CD4-positive, alpha-beta T cell (primary cell): ENCODE data around the gene KPTN. TPM values are rescaled to one million over a fixed set of nuclear protein-coding genes. Genes with fewer than 3 reads are reported as not detected.

Source experiments
- ATAC-seq: fragments of 200-7000 bp; cut with Tn5 transposase; one replicate; pipeline ENCODE4 v1.10.0; 2022; ENCODE audit warnings: mild to moderate bottlenecking; ENCODE audit not compliant: poor library complexity
- CTCF ChIA-PET: fragments of 350-600 bp; sonication (Branson Sonifier 250); formaldehyde crosslinking; loops from one replicate; lab custom pipeline; 2021; ENCODE audit warnings: antibody characterized with exemption, inconsistent platforms; lab: Charles Lee
- POLR2A ChIA-PET: fragments of 350-600 bp; sonication (Branson Sonifier 250); formaldehyde crosslinking; loops from one replicate; lab custom pipeline; 2021; ENCODE audit warnings: antibody characterized with exemption, inconsistent platforms; lab: Charles Lee
- DNase-seq, 14 experiments: peaks; one replicate each; pipeline ENCODE4 v3.0.0-alpha.2; 2013 to 2020; ENCODE audit warnings: mixed read lengths in 2 of 14
- H3K27ac ChIP-seq, 2 donors: one replicate each; pipeline versions ENCODE4 v1.5.1 to v1.7.0; 2013; ENCODE audit warnings: low read length in 2 of 2, low read depth in 1 of 2, mild to moderate bottlenecking in 1 of 2
- H3K27me3 ChIP-seq, 2 experiments: 1 replicate in 1 of 2; 2 replicates in 1 of 2; pipeline versions ENCODE4 v1.6.1 to v1.7.0; 2013; ENCODE audit warnings: low read length in 2 of 2, control low read depth in 1 of 2, mild to moderate bottlenecking in 1 of 2, moderate library complexity in 1 of 2; ENCODE audit not compliant: insufficient read depth in 2 of 2, control insufficient read depth in 1 of 2
- H3K36me3 ChIP-seq: one replicate; pipeline ENCODE4 v1.6.1; 2013; ENCODE audit warnings: low read length, control low read depth; ENCODE audit not compliant: insufficient read depth
- H3K4me1 ChIP-seq: one replicate; pipeline ENCODE4 v1.6.1; 2013; ENCODE audit warnings: low read length, control low read depth; ENCODE audit not compliant: insufficient read depth
- H3K4me3 ChIP-seq: one replicate; pipeline ENCODE4 v1.5.1; 2013; ENCODE audit warnings: mild to moderate bottlenecking, low read length, moderate library complexity
- H3K9me3 ChIP-seq, 2 experiments: 1 replicate in 1 of 2; 2 replicates in 1 of 2; pipeline versions ENCODE4 v1.6.1 to v1.7.0; 2013; ENCODE audit warnings: low read length in 2 of 2, mild to moderate bottlenecking in 2 of 2, control low read depth in 1 of 2, moderate library complexity in 1 of 2; ENCODE audit not compliant: control insufficient read depth in 1 of 2, insufficient read depth in 1 of 2
- H3K27ac Mint-ChIP-seq: one replicate; pipeline ENCODE4 v1.8.0; 2020; ENCODE audit warnings: mixed read lengths
- H3K27me3 Mint-ChIP-seq: one replicate; pipeline ENCODE4 v1.8.0; 2021; ENCODE audit warnings: mixed read lengths
- H3K36me3 Mint-ChIP-seq: one replicate; pipeline ENCODE4 v1.8.0; 2021; ENCODE audit warnings: low read depth, mixed read lengths
- H3K4me1 Mint-ChIP-seq: one replicate; pipeline ENCODE4 v1.8.0; 2021; ENCODE audit warnings: low read depth, mixed read lengths
- H3K4me3 Mint-ChIP-seq: one replicate; pipeline ENCODE4 v1.8.0; 2020; ENCODE audit warnings: mild to moderate bottlenecking, mixed read lengths
- H3K9me3 Mint-ChIP-seq: one replicate; pipeline ENCODE4 v1.8.0; 2020; ENCODE audit warnings: mixed read lengths
- intact Hi-C, 2 experiments: fragments of 100-400 bp; cut with DNase I in 1 of 2; cut with micrococcal nuclease in 1 of 2; formaldehyde crosslinking; loops; one replicate each; pipeline versions ENCODE4 v1.15.1 to v1.9.0; 2023 to 2025; cut with DNase I, micrococcal nuclease
- total RNA-seq, 174 experiments: library from RNA in 2 of 174; stranded (reverse) in 2 of 174; gene quantifications; one replicate each; pipeline ENCODE4 v1.2.3 and lab custom pipeline; 2021 to 2026
- TF ChIP-seq, protein P1 (sequence below): fragments of 200-600 bp; IDR thresholded peaks from one replicate; pipeline ENCODE4 v1.8.0; 2022; ENCODE audit warnings: antibody characterized with exemption, mild to moderate bottlenecking

Gene KPTN
- total RNA-seq, 2 experiments from 2014 or later, result 3.6 to 4.5 TPM

DNA sequence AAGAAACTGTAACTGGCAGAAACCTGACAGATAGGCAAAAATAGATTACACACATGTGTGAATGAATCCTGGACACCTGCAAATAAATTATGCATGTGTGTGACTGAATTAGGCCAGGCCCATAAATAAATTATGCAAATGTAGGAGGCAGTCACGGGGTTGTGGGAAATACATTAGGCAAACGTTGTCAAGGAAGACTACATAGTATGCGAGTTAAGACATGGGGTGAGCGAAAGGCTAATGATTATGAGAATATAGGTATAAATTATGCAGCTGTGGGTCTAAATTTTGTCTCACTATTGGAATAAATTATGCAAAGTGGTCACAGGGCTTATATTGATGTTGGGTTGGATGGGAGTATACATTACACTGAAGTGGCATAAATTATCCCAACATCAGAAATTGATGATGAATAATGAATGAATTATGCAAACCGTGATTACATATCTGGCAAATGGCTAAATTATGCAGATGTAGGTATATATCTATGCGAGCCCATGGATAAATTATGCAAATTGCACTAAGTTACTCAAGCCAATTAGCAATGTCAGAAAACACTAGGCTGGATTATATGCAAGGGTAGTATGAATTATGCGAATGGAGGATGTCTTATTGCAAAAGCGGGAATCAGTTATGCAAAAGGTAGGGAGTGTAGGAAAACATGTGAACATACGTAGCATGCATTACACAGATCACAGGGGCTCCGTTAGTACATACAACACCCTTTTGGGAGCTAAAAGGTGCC is 19.2 kb downstream of the KPTN start:
- DNase-seq (no peak), ATAC-seq (no peak)
- Mint-ChIP-seq H3K27ac (no peak overlapping the region), H3K4me3 (no peak overlapping the region), H3K9me3 (no peaks in the 10 kb centered on the region), H3K36me3 (no peaks in the 10 kb centered on the region), H3K27me3 (peaks cover 61% of the 10 kb centered on the region), H3K4me1 (no peaks in the 10 kb centered on the region)
- TF ChIP-seq, protein P1, sequence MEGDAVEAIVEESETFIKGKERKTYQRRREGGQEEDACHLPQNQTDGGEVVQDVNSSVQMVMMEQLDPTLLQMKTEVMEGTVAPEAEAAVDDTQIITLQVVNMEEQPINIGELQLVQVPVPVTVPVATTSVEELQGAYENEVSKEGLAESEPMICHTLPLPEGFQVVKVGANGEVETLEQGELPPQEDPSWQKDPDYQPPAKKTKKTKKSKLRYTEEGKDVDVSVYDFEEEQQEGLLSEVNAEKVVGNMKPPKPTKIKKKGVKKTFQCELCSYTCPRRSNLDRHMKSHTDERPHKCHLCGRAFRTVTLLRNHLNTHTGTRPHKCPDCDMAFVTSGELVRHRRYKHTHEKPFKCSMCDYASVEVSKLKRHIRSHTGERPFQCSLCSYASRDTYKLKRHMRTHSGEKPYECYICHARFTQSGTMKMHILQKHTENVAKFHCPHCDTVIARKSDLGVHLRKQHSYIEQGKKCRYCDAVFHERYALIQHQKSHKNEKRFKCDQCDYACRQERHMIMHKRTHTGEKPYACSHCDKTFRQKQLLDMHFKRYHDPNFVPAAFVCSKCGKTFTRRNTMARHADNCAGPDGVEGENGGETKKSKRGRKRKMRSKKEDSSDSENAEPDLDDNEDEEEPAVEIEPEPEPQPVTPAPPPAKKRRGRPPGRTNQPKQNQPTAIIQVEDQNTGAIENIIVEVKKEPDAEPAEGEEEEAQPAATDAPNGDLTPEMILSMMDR, result no peak
- intact Hi-C loops, result no loop called here
- ChIA-PET POLR2A (no interaction called here), CTCF (no interaction called here)
- Histone ChIP-seq H3K27me3 (peaks cover 32 to 41% of the 10 kb centered on the region in 2 experiments), H3K36me3 (no peaks in the 10 kb centered on the region), H3K4me1 (no peaks in the 10 kb centered on the region), H3K9me3 (peaks cover 0 to 21% of the 10 kb centered on the region in 2 experiments), H3K4me3 (no peak overlapping the region), H3K27ac (no peak overlapping the region)

DNA sequence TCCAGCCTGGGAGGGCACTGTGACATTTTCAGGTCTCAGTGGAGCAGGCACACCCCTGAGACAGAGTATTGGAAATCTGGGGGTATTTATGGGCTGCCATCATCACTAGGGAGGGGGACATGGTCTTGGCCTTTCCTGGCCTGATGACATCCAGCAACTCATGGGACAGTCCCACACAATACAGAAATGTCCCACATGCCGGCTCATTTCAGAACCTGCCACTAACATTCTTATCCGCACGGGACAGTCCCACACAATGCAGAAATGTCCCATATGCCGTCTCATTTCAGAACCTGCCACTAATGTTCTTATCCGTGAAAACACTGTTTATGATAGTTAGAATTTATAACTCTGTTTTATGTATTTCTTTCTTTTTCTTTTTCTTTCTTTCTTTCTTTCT is 22.1 kb downstream of the KPTN start:
- peaks cover 3% of the 10 kb centered on the region for H3K4me1 ChIP-seq
- H3K9me3 Mint-ChIP-seq, result no peaks in the 10 kb centered on the region
- no peaks in the 10 kb centered on the region for H3K4me1 Mint-ChIP-seq
- DNase-seq, result no peak
- H3K27me3 ChIP-seq, result peaks cover 25 to 47% of the 10 kb centered on the region in 2 experiments
- H3K27ac ChIP-seq, result no peak overlapping the region
- no peak for ATAC-seq
- H3K27me3 Mint-ChIP-seq, result peaks cover 32% of the 10 kb centered on the region
- H3K9me3 ChIP-seq, result peaks cover 0 to 4% of the 10 kb centered on the region in 2 experiments
- ChIA-PET POLR2A (no interaction called here), CTCF (no interaction called here)
- H3K27ac Mint-ChIP-seq, result no peak overlapping the region
- H3K4me3 ChIP-seq, result no peak overlapping the region
- H3K36me3 ChIP-seq, result no peaks in the 10 kb centered on the region
- H3K36me3 Mint-ChIP-seq, result no peaks in the 10 kb centered on the region
- TF ChIP-seq, protein P1, result no peak
- H3K4me3 Mint-ChIP-seq, result no peak overlapping the region
- intact Hi-C loops, result no loop called here

DNA sequence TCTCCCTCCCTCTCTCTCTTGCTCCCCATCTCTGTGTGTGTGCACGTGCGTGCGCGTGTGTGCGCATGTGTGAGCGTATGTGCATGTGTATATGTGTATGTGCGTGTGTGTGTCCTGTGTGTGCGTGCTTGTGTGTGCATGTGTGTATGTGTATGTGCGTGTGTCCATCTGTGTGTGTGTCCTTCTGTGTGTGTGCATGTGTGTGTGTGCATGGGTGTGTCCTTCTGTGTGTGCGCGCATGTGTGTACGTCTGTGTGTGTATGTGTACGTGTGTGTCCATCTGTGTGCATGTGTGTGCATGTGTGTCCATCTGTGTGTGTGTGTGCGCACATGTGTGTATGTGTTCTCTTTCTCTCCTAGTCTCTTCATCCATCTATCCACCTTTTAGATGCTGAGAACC is 24.5 kb downstream of the KPTN start:
- Mint-ChIP-seq H3K4me1 (no peaks in the 10 kb centered on the region), H3K36me3 (no peaks in the 10 kb centered on the region), H3K9me3 (no peaks in the 10 kb centered on the region), H3K27ac (no peak overlapping the region), H3K27me3 (peaks cover 39% of the 10 kb centered on the region), H3K4me3 (no peak overlapping the region)
- H3K27ac ChIP-seq, result no peak overlapping the region
- peaks cover 0 to 9% of the 10 kb centered on the region in 2 experiments for H3K9me3 ChIP-seq
- ChIA-PET CTCF (no interaction called here), POLR2A (no interaction called here)
- no peak for DNase-seq
- H3K4me1 ChIP-seq, result peaks cover 3% of the 10 kb centered on the region
- H3K27me3 ChIP-seq, result peaks cover 48 to 62% of the 10 kb centered on the region in 2 experiments
- H3K4me3 ChIP-seq, result no peak overlapping the region
- TF ChIP-seq, protein P1, result no peak
- intact Hi-C loops, result no loop called here
- H3K36me3 ChIP-seq, result no peaks in the 10 kb centered on the region
- no peak for ATAC-seq
